HG02588 (cell line): ENCODE data around the gene CEACAM4.
"Not testable (repeated sequence)": the region's sequence is repeated elsewhere in the genome, so short reads cannot be mapped to it uniquely, and the experiment has no call there.

Experiments used
- ATAC-seq: cut with Tn5 transposase; IDR thresholded peaks from one replicate; pipeline ENCODE4 v1.9.1; 2021; ENCODE audit warnings: mild to moderate bottlenecking, moderate library complexity; ENCODE audit not compliant: unreplicated experiment

CEACAM4 gene

DNA sequence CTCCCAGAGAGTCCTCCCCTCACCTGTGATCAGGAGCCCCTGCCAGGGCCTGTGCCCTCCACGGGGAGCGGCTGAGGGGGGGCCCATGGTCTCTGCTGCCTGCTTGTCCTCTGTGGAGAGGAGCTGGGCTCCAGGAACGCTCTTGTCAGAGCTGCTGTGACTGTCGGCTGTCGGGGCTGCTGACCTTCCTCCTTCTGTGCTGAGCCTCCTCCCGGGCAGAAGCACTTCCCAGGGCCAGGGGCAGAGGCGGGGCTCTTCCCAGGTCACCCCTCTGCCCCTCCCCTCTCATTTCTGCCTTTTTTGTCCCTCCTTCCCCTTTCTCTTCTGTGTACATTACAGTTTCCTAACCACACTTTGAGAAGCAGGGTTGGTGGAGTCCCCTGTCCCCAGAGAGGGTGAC lies at the start of gene CEACAM4:
Gene CEACAM4, minus strand, starts transcription at position 198 of the 400 bp plus-strand sequence. Its CDS starts 111 bp downstream, at position 87.
- ATAC-seq, result no peak

DNA sequence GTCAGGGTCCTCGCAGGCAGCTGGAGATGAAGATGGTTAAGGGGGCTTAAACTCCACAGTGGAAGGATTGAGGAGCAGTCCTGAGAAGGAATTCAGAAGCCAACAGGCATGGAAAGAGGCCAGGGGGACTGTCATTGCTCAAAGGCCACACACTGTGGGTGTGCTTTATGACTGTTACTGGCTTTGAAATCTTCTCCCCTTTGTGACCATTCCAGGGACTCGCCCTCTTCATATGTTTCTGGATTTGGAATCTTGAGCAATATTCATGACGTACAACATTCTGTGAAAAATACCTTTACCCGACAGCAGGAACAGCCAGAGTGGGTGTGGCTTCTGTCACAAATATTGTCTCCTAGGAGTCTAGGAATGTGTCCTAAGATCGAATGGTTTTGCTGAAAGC lies 44.6 kb upstream of the CEACAM4 start:
- ATAC-seq, result no peak

DNA sequence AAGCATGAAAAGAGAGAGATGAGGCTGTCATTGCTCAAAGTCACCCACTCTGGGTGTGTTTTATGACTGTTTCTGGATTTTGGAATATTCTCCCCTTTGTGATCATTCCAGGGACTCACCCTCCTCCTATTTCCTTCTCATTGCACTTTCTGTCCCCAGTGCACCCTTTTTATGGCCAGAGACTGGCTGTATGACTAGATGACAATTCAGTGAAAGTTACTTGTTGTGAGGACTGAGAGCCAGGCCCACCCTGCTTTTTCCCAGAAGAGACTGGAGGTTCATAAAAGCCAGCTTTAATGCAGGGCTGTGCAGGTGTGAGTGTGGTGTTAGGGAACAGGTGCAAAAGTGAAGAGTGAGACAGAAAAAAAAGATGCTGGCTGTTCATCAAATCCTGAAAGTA lies 43.9 kb upstream of the CEACAM4 start:
- ATAC-seq, result no peak

DNA sequence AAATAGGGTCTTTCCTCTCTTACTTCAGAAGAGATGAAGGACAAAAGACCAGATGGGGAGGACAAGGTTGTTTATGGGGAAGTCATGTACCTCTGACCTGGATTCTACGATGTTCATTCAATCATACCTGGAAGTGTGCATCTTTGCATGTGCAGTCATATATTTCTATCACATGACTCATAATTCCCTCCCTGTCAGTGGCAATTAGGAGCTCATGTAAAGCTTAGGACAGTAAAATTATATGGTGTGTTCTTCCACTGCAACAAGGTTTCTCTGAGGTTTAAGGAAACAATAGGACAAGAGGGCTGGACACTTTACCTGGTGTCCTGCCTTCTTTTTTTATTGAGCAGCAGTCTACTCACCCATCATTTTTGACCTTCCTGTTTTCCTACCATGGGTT lies 41.4 kb upstream of the CEACAM4 start:
- no peak for ATAC-seq

DNA sequence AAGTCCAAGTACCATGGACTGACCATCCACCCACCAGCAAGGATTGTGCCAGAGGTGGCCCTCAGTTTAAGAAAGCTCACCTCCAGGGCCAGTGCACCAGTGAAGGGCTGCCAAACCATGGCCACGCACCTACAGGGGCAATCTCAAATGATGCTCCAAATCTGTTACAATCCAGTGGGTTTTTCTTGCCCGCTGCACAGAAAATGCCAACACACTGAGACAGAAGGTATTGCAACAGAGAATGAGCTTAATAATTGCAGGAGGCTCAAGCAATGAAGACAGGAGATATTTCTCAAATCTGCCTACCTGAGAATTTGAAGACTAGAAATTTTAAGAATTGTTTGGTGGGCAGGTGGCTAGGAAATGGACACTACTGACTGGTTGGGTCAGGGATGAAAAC lies 39.2 kb upstream of the CEACAM4 start:
- ATAC-seq, result no peak

DNA sequence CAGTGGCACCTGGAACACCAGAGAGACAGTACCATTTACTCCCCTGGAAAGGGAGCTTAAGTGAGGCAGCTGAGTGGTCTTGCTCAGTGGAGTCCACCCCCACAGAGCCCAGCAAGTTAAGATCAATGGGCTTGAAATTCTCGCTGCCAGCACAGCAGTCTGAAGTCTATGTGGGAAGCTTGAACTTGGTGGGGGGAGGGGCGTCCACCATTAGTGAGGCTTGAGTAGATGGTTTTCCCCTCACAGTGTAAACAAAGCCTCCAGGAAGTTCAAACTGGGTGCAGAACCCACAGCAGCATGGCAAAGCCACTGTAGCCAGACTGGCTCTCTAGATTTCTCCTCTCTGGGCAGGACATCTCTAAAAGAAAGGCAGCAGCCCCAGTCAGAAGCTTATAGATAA lies 30.3 kb upstream of the CEACAM4 start:
- ATAC-seq, result no peak

DNA sequence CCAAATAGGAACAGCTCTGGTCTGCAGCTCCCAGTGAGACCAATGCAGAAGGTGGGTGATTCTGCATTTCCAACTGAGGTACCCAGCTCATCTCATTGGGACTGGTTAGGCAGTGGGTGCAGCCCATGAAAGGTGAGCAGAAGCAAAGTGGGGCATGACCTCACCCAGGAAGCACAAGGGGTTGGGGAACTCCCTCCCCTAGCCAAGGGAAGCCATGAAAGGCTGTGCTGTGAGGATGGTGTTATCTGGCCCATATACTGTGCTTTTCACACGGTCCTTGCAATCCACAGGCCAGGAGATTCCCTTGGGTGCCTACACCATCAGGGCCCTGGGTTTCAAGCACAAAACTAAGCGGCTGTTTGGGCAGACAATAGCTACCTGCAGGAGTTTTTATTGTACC lies 29.9 kb upstream of the CEACAM4 start:
- ATAC-seq, result not testable (repeated sequence)

DNA sequence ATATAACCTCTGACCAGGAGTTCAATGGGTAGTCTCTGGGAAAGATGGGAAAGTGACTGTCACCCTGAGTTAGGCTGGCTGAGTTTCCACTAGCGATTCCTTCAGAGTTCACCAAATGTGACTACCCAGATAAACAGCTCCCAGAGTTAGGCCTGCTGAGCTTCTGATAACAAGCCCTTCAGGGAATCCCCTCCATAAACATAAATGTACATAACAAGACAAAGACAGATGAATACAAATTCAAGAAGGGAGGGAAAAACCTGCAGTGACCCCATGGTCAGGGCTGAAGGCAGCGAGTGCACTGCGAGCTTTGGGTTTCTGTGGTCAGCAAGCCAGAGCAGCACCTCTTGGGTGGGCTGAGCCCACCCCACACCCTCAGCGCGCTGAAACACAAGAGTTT lies 25.4 kb upstream of the CEACAM4 start:
- ATAC-seq, result no peak

DNA sequence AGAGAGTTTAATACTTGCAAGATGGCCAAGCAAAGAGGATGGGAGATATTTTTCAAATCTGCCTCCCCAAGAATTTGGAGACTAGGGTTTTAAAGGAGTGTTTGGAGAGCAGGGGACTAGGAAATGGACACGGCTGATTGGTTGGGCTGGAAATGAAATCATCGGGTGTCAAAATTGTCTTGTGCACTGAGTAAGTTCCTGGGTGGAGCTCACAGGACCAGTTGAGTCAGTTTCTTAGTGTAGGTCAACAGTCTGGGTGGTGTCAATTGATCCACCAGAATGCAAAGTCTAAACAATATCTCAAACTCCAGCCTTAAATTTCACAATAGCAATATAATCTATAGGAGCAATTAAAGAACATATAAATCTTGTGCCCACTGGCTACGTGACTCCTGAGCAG lies 23.0 kb upstream of the CEACAM4 start:
- no peak for ATAC-seq

DNA sequence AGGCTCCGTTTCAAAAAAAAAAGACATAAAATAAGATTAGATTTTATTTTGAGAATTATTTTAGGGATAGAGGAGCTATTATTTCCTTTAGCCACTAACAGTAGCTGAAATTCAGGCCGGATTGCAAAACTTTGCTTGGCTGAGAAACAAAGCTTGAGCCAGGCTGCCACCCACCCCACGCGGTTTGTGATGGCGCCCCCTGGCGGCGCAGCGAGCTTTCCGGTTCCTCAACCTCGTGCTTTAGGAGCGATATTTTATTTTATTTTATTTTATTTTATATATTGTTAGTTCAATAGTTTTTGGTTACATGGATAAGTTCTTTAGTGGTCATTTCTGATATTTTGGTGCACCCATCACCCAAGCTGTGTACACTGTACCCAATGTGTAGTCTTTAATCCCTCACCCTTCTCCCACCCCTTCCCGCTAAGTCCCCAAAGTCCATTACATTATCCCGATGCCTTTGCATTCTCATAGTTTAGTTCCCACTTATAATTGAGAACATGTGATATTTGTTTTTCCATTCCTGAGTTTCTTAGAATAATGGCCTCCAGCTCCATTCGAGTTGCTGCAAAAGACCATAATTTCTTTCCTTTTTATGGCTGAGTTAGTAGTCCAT lies 19.8 kb upstream of the CEACAM4 start:
- no peak for ATAC-seq

DNA sequence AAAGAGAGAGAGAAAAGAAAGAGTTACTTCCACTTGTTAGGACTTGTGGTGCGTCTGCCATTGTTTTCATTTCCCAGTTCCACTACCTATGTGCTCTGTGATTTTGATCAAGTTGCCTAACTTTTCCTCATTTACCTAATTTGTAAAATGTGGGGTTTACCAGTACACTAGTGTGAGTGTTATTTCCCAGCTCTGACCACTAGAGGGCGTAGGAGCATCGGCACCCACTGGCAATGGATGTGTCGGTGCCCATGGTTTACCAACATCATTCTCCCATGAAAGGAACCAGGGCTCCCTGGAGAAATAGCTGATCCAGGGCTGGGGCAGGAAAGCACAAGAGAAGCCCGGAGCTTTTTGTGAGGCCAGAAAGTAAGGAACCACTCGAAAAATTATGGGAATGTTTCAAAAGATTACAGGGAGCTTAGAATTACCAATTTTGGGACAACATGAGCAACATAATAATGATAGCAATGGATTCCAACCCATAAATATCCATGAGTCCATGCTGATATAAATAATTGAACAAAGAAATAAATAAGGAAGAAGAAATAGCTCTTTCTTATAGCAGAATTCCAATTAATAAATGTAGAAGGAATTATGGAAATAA lies 15.1 kb upstream of the CEACAM4 start:
- ATAC-seq, result no peak

DNA sequence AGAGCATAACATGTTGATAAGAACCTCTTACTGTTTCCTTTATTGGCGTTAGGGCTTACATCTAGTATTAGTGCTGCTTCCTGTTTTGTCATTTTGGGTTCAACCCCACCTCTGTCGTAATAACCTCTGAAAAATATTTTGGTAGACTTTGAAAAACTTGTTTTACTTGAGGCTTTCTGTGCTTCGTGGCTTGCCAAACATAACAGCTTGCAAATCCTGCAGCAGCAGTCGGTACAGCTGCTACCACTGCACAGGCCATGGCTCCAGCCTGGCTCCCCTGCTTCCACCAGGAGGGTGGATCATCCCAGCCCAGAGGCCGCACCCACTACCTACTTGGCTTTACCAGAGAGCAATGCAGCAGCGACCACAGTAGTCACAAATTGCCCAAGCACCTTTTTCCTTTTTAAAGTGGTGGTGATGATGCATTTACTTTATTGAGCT lies 11.8 kb upstream of the CEACAM4 start:
- no peak for ATAC-seq

DNA sequence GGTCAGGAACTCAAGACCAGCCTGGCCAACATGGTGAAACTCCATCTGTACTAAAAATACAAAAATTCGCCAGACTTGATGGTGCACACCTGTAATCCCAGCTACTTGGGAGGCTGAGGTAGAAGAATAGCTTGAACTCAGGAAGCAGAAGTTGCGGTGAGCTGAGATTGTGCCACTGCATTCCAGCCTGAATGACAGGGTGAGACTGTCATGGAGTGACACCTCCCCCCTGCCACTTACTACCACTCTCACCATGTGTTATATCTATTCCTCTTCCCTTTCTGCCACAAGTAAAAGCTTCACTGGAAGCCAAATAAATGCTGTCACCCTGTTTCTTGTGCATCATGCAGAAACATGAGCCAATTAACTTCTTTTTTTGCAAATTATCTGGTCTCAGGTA lies 10.6 kb upstream of the CEACAM4 start:
- no peak for ATAC-seq

DNA sequence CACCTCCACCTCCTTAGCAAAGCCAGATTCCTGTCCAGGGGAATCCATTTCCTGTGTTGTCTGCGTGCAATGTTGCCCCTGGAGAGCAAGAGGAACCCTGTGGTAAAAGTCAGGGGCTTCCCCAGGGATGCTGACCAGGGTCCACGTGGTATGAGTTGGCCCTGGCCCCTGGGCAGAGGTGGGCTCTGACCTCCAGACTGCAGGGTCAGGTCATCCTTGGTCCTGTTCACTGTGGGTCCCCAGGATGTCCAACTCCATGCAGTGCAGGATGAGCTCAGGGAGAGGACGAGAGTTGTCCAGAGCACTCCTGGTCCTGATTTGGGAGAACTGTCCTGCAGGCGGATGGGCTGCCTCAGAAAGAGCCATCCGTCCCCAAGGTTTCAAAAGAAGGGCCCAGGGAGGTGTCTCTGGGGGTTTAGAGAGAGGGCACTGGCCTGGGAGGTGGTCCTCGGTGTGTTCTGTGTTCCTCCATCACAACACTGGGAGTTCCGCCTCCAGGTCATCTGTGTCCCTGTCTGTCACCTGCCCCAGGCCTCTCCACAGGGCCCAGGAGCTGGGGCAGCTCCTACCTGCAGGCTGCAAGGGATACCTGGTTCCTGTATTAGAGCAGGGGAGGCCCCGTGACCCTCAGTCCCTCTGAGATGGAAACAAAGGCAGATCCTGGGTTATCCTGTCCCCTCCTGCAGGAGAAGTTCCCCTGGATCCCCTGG lies 1.2 kb upstream of the CEACAM4 start:
- no peak for ATAC-seq

DNA sequence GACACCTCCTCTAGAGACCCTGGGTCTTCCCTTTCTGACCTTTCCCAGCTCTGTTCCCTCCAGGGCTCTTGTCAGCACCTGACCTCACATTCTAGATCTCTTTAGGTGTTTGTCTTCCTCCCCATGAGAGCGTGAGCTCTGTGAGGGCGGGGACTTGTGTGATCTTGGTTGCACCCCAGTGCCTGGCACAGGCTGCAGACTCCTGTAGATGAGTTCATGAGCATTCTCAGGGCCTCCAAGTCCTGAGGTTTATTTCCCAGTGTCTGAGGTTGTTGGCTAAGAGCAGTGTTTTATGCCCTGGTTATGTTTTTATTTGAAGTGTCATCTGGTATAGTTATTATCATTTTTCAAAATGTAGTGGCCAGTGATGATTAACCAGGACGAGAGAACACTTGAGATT lies 596 bp downstream of the CEACAM4 start:
- ATAC-seq, result no peak

DNA sequence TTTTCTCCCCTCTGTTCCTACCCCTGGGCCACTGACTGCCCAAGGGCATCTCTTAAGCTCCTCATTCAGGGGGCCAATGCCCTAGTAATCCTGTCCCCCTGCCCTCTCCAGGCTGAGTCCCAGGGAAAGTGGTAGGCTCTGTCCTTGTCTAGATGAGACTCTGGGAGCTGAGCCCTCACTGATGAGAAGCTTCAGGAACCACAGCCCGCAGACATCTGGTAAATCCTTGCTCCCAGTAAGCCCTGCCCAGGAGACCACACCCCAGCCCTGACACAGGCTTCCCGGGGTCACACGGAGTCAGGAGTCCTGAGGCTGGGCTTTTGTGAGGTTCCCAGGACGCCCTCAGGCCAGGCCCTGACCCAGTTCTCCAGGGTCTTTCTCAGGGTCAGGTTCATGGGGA lies 1.9 kb downstream of the CEACAM4 start:
- ATAC-seq, result no peak

DNA sequence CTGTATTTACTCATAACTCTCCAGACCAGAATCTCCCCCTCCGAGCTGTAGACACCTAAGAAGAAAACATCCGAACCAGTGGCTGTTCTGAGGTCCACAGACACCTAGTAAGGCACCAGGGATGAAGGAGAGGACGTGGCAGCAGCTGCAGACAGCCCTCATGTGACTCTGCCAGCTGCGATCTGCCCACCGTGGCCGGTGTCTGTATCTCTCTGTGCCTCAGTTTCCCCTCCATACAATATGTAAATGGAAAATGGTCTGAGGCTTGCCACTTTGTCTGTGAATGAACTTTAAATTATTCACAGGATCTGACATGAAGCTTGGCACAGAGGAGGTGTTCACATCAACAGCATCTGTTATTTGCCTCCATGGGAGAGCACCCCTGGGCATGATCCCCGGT lies 2.4 kb downstream of the CEACAM4 start:
- ATAC-seq, result no peak

DNA sequence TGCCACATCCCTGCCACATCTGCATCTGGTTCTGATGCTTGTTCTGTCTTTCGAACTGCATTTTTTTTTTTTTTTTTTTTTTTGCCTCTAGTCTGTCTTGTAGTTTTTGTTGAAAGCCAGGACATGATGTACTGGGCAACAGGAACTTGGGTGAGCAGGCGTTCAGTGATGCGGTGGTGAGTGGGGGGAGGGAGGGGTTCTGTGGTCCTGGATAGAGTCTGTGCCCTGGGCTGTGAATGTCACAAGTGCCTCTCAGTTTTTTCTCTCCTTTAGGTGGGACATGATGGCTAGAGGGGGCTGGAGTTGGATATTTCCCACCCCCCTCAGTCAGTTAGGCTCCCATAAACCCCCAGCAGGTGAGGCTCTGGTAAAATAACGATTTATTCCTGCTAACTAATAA lies 3.5 kb downstream of the CEACAM4 start:
- ATAC-seq, result no peak

DNA sequence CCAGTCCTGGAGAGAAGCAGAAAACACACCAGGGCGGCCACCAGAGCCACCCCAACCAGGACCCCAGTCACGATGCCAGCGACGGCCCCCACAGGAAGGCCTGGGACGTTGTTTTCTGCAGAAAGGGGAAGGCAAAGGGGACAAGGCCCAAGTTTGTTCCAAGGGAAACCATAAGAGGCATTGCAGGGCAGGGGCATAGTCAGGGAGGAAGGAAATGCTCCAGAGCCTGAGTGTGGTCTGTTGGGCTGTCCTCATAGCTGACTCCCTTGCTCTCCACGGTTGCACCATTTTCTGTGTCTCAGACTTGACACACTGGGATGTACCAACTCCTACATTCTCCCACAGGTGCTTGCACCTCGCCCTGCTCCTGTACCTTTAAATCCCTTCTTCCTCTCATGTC lies 5.2 kb downstream of the CEACAM4 start:
- ATAC-seq, result no peak

DNA sequence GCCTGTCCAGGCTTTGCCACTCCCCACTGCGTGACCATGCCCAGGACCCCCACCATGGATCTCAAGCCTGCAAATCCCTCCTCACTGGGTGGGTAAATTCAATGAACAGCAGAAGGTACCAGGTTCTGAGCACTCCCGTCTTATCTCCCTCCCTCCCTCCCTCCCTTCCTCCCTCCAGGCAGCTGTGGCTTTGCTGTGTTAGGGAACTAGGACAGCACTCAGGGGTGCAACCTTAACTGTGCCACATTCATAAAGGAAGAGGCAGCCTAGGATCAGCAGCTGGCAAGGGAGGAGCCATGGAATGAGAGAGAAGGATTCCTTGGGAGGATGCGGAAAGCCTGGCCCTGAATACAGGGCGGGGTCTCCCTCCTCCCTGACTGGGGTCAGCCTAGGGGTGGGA lies 5.6 kb downstream of the CEACAM4 start:
- no peak for ATAC-seq

DNA sequence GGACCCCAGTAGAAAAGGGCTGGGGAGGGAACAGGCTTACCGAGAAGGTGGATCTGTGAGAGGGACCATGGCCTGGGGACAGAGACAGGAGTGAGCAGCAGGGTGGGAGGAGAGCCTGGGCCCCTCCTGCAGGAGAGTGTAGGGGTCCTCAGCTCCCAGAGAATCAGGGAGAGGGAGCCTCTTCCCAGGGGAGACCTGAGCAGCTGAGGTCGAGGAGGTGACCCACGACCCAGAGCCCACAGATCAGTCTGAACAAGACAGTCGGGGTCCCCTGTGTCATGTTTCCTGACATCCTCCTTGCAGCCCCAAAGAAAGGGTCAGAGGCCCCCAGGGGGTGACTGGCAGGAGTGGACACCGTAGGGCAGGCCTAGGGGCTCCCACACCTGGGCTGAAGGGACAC lies 6.7 kb downstream of the CEACAM4 start:
- ATAC-seq, result no peak

DNA sequence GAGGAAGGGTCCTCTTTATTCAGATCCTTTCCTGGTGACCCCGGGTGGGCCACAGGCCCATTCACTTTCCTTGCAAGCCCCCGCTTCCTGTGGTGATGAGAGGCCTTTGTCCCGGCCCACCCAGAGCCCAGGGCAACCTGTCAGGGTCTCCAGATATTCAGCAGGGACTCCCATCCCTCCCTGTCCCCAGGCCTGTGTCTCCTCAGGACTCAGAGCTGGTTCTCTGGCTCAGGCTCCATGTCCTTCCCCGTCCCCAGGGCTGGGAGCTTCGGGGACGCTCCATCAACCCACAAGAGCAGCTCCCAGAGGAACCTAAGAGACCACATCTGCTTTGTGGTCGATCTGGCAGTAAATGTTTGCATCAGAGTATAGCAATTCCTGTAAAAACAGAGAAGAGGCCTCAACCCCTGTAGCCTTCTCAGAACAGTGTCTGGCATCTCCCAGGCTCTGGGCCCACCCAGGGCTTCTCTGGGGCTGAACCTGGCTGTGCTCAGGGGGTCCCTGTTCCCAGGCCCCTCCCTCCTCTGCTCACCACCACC lies 7.8 kb downstream of the CEACAM4 start:
- no peak for ATAC-seq
